Ovary (tissue), 9 donors: ENCODE data around the gene ANKH. TPM values are rescaled to one million over a fixed set of nuclear protein-coding genes. Genes with fewer than 3 reads are reported as not detected.

Experiments used
- DNase-seq, 5 donors: peaks; one replicate each; pipeline ENCODE4 v3.0.0-alpha.2; 2019 to 2020
- H3K27ac ChIP-seq, 2 donors: fragments of 200-600 bp; one replicate each; pipeline versions ENCODE4 v1.5.1 to v1.8.0; 2019 to 2022
- H3K27me3 ChIP-seq: fragments of 200-600 bp; one replicate; pipeline ENCODE4 v1.8.0; 2022
- H3K36me3 ChIP-seq: fragments of 200-600 bp; sonication (generic); one replicate; pipeline ENCODE4 v1.5.1; 2019
- H3K4me1 ChIP-seq: one replicate; pipeline ENCODE4 v1.8.1; 2013; ENCODE audit warnings: mild to moderate bottlenecking, moderate library complexity; ENCODE audit not compliant: insufficient read depth
- H3K4me3 ChIP-seq: fragments of 200-600 bp; sonication (generic); one replicate; pipeline ENCODE4 v1.5.1; 2017
- H3K9me3 ChIP-seq, 2 donors: fragments of 200-600 bp in 1 of 2; sonication (generic) in 1 of 2; one replicate each; pipeline versions ENCODE4 v1.5.1 to v1.8.1; 2013 to 2019; ENCODE audit warnings: mild to moderate bottlenecking in 1 of 2, moderate library complexity in 1 of 2
- EP300 ChIP-seq: sonication (generic); formaldehyde crosslinking; IDR thresholded peaks from one replicate; pipeline ENCODE4 v1.6.1; 2017; ENCODE audit warnings: antibody characterized with exemption
- POLR2A ChIP-seq: fragments of 450-650 bp; IDR thresholded peaks from one replicate; pipeline ENCODE4 v1.6.1; 2017; ENCODE audit warnings: antibody characterized with exemption, mild to moderate bottlenecking, moderate library complexity
- WGBS, 3 donors: extraction: QIAGEN DNeasy Blood & Tissue Kit in 1 of 3; methylation state at CpG; one replicate each; pipeline versions ENCODE4 v1.1.5 to v1.1.7; 2013 to 2017; 5-methylcytosine and 5-hydroxymethylcytosine counted together
- intact Hi-C, 4 donors: fragments of 100-400 bp; cut with DNase I; formaldehyde crosslinking; loops; one replicate each; pipeline versions ENCODE4 v1.11.0 to v1.15.1; 2022 to 2023
- polyA plus RNA-seq, 2 donors: library from polyadenylated mRNA; stranded (reverse); fragments of 200-250 nt in 1 of 2; fragments of 350-450 nt in 1 of 2; fragmentation: Illumina TruSeq in 1 of 2; extraction: RNeasy Lipid Tissue Mini Kit (QIAGEN cat#74804) in 1 of 2; gene quantifications; one replicate each; pipeline ENCODE4 v1.2.3, GENCODE V29; 2013 to 2014
- total RNA-seq, 7 donors: library from RNA; depleted of rRNA in 2 of 7; stranded (reverse); fragments of >200 nt in 2 of 7; fragmentation: NEBNext Ultra II Directional in 3 of 7; extraction: Animal tissue kit (Norgen Biotek cat#: 25700) in 3 of 7; gene quantifications; one replicate each; pipeline versions ENCODE4 v1.1.0 to v1.2.4, GENCODE V29; 2016 to 2023
- TF ChIP-seq, protein P1 (sequence below), 3 donors: fragments of 450-650 bp in 2 of 3; fragments of 200-600 bp in 1 of 3; IDR thresholded peaks; one replicate each; pipeline versions ENCODE4 v1.5.1 to v1.8.0; 2016 to 2022; ENCODE audit warnings: antibody characterized with exemption in 3 of 3, mild to moderate bottlenecking in 1 of 3
- donor health status: DM: no; HTN: no; CAD: no; lungs with moderate emphysema.
- donor health status: DM: no; HTN: no; CAD: no.
- donor health status: Bipolar disorder and iron deficiency.
- donor health status: DM: yes; HTN: yes; CAD: no.
- donor health status: DM: no; HTN: no; CAD: no.
- donor health status: DM: yes; HTN: yes; CAD: no.

The ANKH gene
- total and polyA plus RNA-seq, 9 donors: 17.2 to 80.7 (median 44.6) TPM

DNA sequence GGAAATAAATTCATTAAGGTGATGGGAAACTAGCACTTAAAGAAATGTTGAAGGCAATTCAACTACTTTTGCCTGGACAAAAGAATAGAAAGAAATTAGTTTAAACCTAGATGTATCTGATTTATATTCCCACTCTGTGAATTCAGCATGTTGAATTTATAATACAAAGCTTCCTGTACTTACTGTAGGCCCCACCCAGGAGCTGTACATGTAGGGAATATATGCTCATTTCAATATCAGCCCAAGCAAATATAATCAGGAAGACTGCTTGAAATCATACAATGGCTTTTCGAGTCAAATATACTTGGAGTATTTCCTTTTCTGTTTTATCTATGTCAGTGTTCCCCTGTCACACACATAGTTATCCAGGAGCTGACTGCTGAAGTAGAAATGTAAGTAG lies 105.0 kb downstream of the ANKH start:
- WGBS, 3 donors: 86 to 92% (median 89%) methylated on average over 1 of the region's 1 CpG
- intact Hi-C loops: no loop called here
- TF ChIP-seq EP300 (no peak), POLR2A (no peak)
- TF ChIP-seq, protein P1, sequence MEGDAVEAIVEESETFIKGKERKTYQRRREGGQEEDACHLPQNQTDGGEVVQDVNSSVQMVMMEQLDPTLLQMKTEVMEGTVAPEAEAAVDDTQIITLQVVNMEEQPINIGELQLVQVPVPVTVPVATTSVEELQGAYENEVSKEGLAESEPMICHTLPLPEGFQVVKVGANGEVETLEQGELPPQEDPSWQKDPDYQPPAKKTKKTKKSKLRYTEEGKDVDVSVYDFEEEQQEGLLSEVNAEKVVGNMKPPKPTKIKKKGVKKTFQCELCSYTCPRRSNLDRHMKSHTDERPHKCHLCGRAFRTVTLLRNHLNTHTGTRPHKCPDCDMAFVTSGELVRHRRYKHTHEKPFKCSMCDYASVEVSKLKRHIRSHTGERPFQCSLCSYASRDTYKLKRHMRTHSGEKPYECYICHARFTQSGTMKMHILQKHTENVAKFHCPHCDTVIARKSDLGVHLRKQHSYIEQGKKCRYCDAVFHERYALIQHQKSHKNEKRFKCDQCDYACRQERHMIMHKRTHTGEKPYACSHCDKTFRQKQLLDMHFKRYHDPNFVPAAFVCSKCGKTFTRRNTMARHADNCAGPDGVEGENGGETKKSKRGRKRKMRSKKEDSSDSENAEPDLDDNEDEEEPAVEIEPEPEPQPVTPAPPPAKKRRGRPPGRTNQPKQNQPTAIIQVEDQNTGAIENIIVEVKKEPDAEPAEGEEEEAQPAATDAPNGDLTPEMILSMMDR (IDR thresholded peaks at IDR 0.05): no peak
- no peak overlapping the region for H3K27ac ChIP-seq
- no peaks in the 10 kb centered on the region for H3K4me1 ChIP-seq
- H3K4me3 ChIP-seq: no peak overlapping the region
- no peak for DNase-seq
- H3K36me3 ChIP-seq: no peaks in the 10 kb centered on the region
- no peaks in the 10 kb centered on the region for H3K27me3 ChIP-seq
- H3K9me3 ChIP-seq: no peaks in the 10 kb centered on the region

DNA sequence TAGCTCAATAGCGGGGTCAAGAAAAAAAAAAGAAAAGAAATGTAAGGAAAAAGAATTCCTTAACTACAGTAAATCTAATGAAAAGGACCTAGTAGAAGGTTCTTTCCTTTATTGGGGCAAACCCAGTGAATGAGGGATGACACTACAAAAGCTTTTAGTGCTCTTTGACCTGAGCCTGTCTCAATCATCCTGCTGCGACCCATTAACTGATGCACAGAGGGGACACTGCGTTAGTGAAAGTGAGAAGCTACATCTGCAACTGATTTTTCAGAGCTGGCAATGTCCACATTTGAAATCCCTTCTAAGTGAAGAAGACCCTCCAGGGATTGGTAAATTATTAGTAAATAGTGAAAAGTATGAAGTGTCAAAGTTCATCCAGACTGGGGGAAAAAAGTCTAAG lies 106.0 kb downstream of the ANKH start:
- WGBS, 3 donors: 74 to 81% (median 77%) methylated on average over 3 of the region's 3 CpGs
- TF ChIP-seq, protein P1 (IDR thresholded peaks at IDR 0.05): no peak
- TF ChIP-seq EP300 (no peak), POLR2A (no peak)
- Histone ChIP-seq H3K4me1 (no peaks in the 10 kb centered on the region), H3K27me3 (no peaks in the 10 kb centered on the region), H3K9me3 (no peaks in the 10 kb centered on the region), H3K36me3 (no peaks in the 10 kb centered on the region), H3K27ac (no peak overlapping the region), H3K4me3 (no peak overlapping the region)
- no peak for DNase-seq
- intact Hi-C loops: no loop called here

DNA sequence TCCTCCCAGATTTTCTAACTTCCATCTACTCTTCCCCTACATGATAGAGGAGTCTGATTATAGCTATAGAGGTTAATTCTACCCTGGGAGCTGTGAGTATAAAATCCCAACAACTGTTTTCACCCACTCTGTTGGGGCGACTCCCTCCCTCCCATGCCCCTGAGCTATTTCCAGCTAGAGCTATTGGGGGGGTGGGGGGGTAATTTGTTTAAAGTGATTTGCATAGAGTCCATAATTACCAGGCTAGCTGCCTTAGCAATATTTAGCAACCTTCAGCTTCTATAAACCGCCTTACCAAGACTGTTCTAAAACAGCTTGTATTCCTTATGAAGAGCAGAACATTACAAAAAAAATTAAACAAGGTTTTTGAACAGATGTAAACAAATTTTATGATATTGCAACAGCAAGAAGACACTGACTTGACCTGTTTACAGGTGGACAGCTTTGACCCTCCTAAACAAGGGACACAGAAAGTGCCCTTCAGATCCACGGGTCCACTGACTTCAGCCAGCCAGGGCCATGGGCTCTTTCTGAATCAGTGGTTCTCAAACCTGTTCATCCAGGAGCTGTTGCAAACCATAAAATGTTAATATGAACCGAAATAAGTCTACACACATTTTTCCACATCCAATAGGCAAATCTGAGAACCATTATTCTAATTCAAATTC lies 108.9 kb downstream of the ANKH start:
- Histone ChIP-seq H3K27ac (no peak overlapping the region), H3K4me3 (no peak overlapping the region), H3K27me3 (no peaks in the 10 kb centered on the region), H3K36me3 (no peaks in the 10 kb centered on the region), H3K9me3 (no peaks in the 10 kb centered on the region), H3K4me1 (no peaks in the 10 kb centered on the region)
- DNase-seq: no peak
- TF ChIP-seq EP300: no peak
- TF ChIP-seq, protein P1 (IDR thresholded peaks at IDR 0.05): no peak
- TF ChIP-seq POLR2A: no peak
- intact Hi-C loops: no loop called here
- 93 to 95% (median 95%) methylated on average over 4 of the region's 4 CpGs for WGBS, 3 donors

DNA sequence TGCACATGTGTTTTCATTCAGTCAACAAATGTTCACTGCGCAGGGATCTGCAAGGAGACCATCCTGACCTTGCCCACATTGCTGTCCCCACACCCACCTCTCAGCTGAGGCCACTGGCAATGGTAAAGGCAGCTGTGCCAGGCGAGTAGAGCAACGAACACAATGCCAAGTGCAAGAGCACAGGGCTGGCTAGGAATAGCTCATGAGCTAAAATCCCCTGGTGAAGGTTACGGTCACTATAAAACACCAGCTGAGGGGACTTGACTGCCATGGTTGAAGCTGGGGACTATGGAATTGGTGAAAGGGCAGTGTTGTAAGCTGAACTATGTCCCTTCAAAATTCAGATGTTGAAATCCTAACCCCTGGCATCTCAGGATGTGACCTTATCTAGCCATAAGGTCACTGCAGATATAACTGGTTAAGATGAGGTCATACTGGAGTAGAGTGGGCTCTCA lies 111.0 kb downstream of the ANKH start:
- 79 to 85% (median 84%) methylated on average over 4 of the region's 4 CpGs for WGBS, 3 donors
- intact Hi-C loops: no loop called here

More for the DNA sequence above, 111.0 kb downstream of the ANKH start:
- TF ChIP-seq, protein P1 (IDR thresholded peaks at IDR 0.05): no peak
- no peak for TF ChIP-seq POLR2A
- TF ChIP-seq EP300: no peak
- Histone ChIP-seq H3K27ac (no peak overlapping the region), H3K4me1 (no peaks in the 10 kb centered on the region), H3K9me3 (no peaks in the 10 kb centered on the region), H3K4me3 (no peak overlapping the region), H3K36me3 (no peaks in the 10 kb centered on the region), H3K27me3 (no peaks in the 10 kb centered on the region)
- no peak for DNase-seq
